Measurements from ENCODE around the gene ARFGEF3. TPM values are rescaled to one million over a fixed set of nuclear protein-coding genes. Genes with fewer than 3 reads are reported as not detected.

Gene ARFGEF3
- total and polyA plus RNA-seq, 2 donors (not counting 1 experiment from before 2014, with no cell fraction given): not detected

DNA sequence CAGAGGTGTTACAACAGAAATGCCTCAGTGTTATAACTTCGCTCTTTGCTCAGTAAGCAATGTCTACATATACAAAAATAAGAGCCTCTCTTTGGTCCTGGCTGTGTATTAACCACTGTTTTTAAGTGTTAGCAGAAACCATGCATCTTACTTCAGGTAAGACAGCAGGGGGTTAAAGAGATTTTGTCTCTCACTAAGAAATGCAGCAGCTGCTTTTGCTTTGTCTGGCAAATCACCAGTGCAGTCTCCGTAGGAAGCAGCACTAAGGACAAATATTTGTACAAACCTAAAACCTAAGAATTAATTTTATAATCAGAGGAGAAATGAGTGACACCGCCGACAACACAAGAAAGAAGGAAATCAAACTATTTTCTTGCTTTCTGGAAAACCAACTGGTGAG is 216.7 kb downstream of the ARFGEF3 start:
- H3K79me2 ChIP-seq (ENCODE audit: control insufficient read depth, insufficient read depth, low read length): no peaks in the 10 kb centered on the region
- DNase-seq: no peak
- no peak overlapping the region for H3K4me3 ChIP-seq (ENCODE audit: control extremely low read depth in 1 of 5, extremely low read depth in 1 of 5, insufficient read depth in 1 of 5, low read depth in 2 of 5, low read length in 4 of 5)
- no peak overlapping the region for H3K4me2 ChIP-seq (replicated peaks; ENCODE audit: low read depth, low read length, poor library complexity, severe bottlenecking)
- no peak overlapping the region for H3K27ac ChIP-seq (ENCODE audit: low read length in 2 of 2)
- ATAC-seq (ENCODE audit: low read depth): no peak
- ChIA-PET POLR2A (no interaction called here), CTCF (no interaction called here)
- intact Hi-C loops (cut with micrococcal nuclease): no loop called here
- no peak overlapping the region for H3K9ac ChIP-seq (ENCODE audit: low read length)
- H3K9me3 ChIP-seq (ENCODE audit: control extremely low read depth in 1 of 3, control insufficient read depth in 2 of 3, insufficient read depth in 1 of 3, low read length in 2 of 3): no peaks in the 10 kb centered on the region
- no peaks in the 10 kb centered on the region for H3K36me3 ChIP-seq (replicated peaks in 1 of 2; ENCODE audit: control extremely low read depth in 1 of 2, control insufficient read depth in 1 of 2, extremely low read depth in 1 of 2, insufficient read depth in 2 of 2, low read length in 1 of 2)
- TF ChIP-seq, protein P1, sequence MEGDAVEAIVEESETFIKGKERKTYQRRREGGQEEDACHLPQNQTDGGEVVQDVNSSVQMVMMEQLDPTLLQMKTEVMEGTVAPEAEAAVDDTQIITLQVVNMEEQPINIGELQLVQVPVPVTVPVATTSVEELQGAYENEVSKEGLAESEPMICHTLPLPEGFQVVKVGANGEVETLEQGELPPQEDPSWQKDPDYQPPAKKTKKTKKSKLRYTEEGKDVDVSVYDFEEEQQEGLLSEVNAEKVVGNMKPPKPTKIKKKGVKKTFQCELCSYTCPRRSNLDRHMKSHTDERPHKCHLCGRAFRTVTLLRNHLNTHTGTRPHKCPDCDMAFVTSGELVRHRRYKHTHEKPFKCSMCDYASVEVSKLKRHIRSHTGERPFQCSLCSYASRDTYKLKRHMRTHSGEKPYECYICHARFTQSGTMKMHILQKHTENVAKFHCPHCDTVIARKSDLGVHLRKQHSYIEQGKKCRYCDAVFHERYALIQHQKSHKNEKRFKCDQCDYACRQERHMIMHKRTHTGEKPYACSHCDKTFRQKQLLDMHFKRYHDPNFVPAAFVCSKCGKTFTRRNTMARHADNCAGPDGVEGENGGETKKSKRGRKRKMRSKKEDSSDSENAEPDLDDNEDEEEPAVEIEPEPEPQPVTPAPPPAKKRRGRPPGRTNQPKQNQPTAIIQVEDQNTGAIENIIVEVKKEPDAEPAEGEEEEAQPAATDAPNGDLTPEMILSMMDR (IDR thresholded peaks at IDR 0.05): no peak
- TF ChIP-seq EZH2 (IDR thresholded peaks at IDR 0.05; ENCODE audit: borderline replicate concordance, insufficient read depth, low read depth, low read length, poor library complexity, severe bottlenecking): no peak
- H3K9me3 Mint-ChIP-seq (ENCODE audit: insufficient read depth): no peaks in the 10 kb centered on the region
- no peak overlapping the region for H3K27ac Mint-ChIP-seq
- H3K27me3 Mint-ChIP-seq: peaks cover 9% of the 10 kb centered on the region
- 100% methylated on average over 1 of the region's 4 CpGs for WGBS (ENCODE audit: insufficient coverage)
- no peak overlapping the region for H2AFZ ChIP-seq (ENCODE audit: insufficient read depth, low read depth, low read length, poor library complexity, severe bottlenecking)
- no peaks in the 10 kb centered on the region for H4K20me1 ChIP-seq (ENCODE audit: control insufficient read depth, insufficient read depth, low read length, poor library complexity, severe bottlenecking)
- H3K4me1 Mint-ChIP-seq: no peaks in the 10 kb centered on the region
- no peak overlapping the region for H3K4me3 Mint-ChIP-seq
- no peaks in the 10 kb centered on the region for H3K27me3 ChIP-seq (replicated peaks in 1 of 4; ENCODE audit: control extremely low read depth in 1 of 4, control insufficient read depth in 3 of 4, insufficient read depth in 4 of 4, low read length in 3 of 4)
- no peaks in the 10 kb centered on the region for H3K4me1 ChIP-seq (ENCODE audit: control insufficient read depth in 2 of 2, insufficient read depth in 2 of 2, low read length in 2 of 2)

DNA sequence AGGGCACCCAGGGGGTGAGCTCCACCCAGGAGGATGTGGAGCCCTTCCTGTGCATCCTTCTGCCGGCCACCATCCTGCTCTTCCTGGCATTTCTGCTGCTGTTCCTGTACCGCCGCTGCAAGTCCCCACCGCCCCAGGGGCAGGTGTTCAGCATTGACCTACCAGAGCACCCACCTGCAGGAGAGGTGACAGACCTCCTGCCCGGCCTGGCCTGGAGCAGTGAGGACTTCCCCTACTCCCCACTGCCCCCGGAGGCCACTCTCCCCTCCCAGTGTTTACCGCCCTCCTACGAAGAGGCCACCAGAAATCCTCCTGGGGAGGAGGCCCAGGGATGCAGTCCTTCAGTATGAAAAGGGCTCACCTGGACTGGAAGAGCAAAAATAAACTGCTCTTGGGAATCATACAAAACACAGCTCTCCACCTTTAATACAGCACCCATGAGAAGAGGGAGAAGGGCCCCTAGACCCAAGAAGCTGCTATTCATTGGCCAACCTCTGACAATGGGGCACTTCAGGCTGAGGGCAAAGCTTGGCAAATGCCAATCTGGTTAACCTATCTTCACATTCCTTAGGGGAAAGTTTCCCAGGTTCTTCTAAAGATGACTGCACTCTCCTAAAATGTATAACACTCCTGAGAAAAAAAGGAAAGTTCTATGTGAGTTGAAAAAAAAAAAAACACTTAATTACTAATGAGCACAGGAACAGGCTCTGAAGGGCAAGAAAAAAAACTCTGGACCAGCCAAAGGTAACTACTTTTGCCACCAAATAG is 220.9 kb downstream of the ARFGEF3 start:
- no peak overlapping the region for H2AFZ ChIP-seq (ENCODE audit: insufficient read depth, low read depth, low read length, poor library complexity, severe bottlenecking)
- Mint-ChIP-seq H3K4me3 (no peak overlapping the region), H3K27ac (no peak overlapping the region), H3K9me3 (ENCODE audit: insufficient read depth) (no peaks in the 10 kb centered on the region), H3K27me3 (peaks cover 2% of the 10 kb centered on the region), H3K4me1 (no peaks in the 10 kb centered on the region)
- no peaks in the 10 kb centered on the region for H3K79me2 ChIP-seq (ENCODE audit: control insufficient read depth, insufficient read depth, low read length)
- H3K4me3 ChIP-seq (ENCODE audit: control extremely low read depth in 1 of 5, extremely low read depth in 1 of 5, insufficient read depth in 1 of 5, low read depth in 2 of 5, low read length in 4 of 5): no peak overlapping the region
- H4K20me1 ChIP-seq (ENCODE audit: control insufficient read depth, insufficient read depth, low read length, poor library complexity, severe bottlenecking): no peaks in the 10 kb centered on the region
- H3K27ac ChIP-seq (ENCODE audit: low read length in 2 of 2): no peak overlapping the region
- no peak overlapping the region for H3K9ac ChIP-seq (ENCODE audit: low read length)
- TF ChIP-seq, protein P1 (IDR thresholded peaks at IDR 0.05): no peak
- TF ChIP-seq EZH2 (IDR thresholded peaks at IDR 0.05; ENCODE audit: borderline replicate concordance, insufficient read depth, low read depth, low read length, poor library complexity, severe bottlenecking): no peak
- H3K4me1 ChIP-seq (ENCODE audit: control insufficient read depth in 2 of 2, insufficient read depth in 2 of 2, low read length in 2 of 2): no peaks in the 10 kb centered on the region
- no peaks in the 10 kb centered on the region for H3K27me3 ChIP-seq (replicated peaks in 1 of 4; ENCODE audit: control extremely low read depth in 1 of 4, control insufficient read depth in 3 of 4, insufficient read depth in 4 of 4, low read length in 3 of 4)
- no peak for ATAC-seq (ENCODE audit: low read depth)
- no peak overlapping the region for H3K4me2 ChIP-seq (replicated peaks; ENCODE audit: low read depth, low read length, poor library complexity, severe bottlenecking)
- no peaks in the 10 kb centered on the region for H3K36me3 ChIP-seq (replicated peaks in 1 of 2; ENCODE audit: control extremely low read depth in 1 of 2, control insufficient read depth in 1 of 2, extremely low read depth in 1 of 2, insufficient read depth in 2 of 2, low read length in 1 of 2)
- no peaks in the 10 kb centered on the region for H3K9me3 ChIP-seq (ENCODE audit: control extremely low read depth in 1 of 3, control insufficient read depth in 2 of 3, insufficient read depth in 1 of 3, low read length in 2 of 3)
- no peak for DNase-seq
- intact Hi-C loops (cut with micrococcal nuclease): no loop called here
- ChIA-PET POLR2A (no interaction called here), CTCF (no interaction called here)
- WGBS (ENCODE audit: insufficient coverage): 100% methylated on average over 4 of the region's 8 CpGs
